Aorta (tissue), 5 donors: ENCODE data around the gene ARHGEF38. TPM values are rescaled to one million over a fixed set of nuclear protein-coding genes. Genes with fewer than 3 reads are reported as not detected.

Experiments used
- ATAC-seq: fragments of 200-7000 bp; cut with Tn5 transposase; one replicate; pipeline ENCODE4 v1.9.1; 2022; ENCODE audit warnings: moderate library complexity; ENCODE audit not compliant: low FRiP score
- DNase-seq, 2 donors: peaks; one replicate each; pipeline ENCODE4 v3.0.0-alpha.2; 2020
- H3K27ac ChIP-seq, 2 donors: one replicate each; pipeline ENCODE4 v1.5.1; 2013; ENCODE audit warnings: low read length in 2 of 2, mild to moderate bottlenecking in 2 of 2, moderate library complexity in 2 of 2, control low read depth in 1 of 2, inconsistent platforms in 1 of 2, low read depth in 1 of 2
- H3K27me3 ChIP-seq, 2 donors: one replicate each; pipeline ENCODE4 v1.6.1; 2013; ENCODE audit warnings: control low read depth in 1 of 2, low read length in 1 of 2, mild to moderate bottlenecking in 1 of 2, moderate library complexity in 1 of 2; ENCODE audit not compliant: insufficient read depth in 2 of 2, control insufficient read depth in 1 of 2
- H3K36me3 ChIP-seq, 2 donors: one replicate each; pipeline ENCODE4 v1.6.1; 2013; ENCODE audit warnings: control low read depth in 1 of 2, low read length in 1 of 2, mild to moderate bottlenecking in 1 of 2; ENCODE audit not compliant: insufficient read depth in 2 of 2, control insufficient read depth in 1 of 2
- H3K4me1 ChIP-seq, 2 donors: one replicate each; pipeline ENCODE4 v1.6.1; 2013; ENCODE audit warnings: low read length in 2 of 2, control low read depth in 1 of 2, mild to moderate bottlenecking in 1 of 2, moderate library complexity in 1 of 2; ENCODE audit not compliant: insufficient read depth in 2 of 2, control insufficient read depth in 1 of 2
- H3K4me3 ChIP-seq, 2 donors: one replicate each; pipeline ENCODE4 v1.5.1; 2013; ENCODE audit warnings: low read length in 2 of 2, control low read depth in 1 of 2, mild to moderate bottlenecking in 1 of 2
- H3K9me3 ChIP-seq: one replicate; pipeline ENCODE4 v1.6.1; 2013; ENCODE audit warnings: mild to moderate bottlenecking, low read length; ENCODE audit not compliant: control insufficient read depth
- WGBS, 2 donors: extraction: QIAGEN DNeasy Blood & Tissue Kit; methylation state at CpG; one replicate each; pipeline ENCODE4 v1.1.7; 2013; 5-methylcytosine and 5-hydroxymethylcytosine counted together
- intact Hi-C, 2 donors: fragments of 100-400 bp; cut with DNase I; formaldehyde crosslinking; loops; one replicate each; pipeline versions ENCODE4 v1.14.2 to v1.15.0; 2022
- polyA plus RNA-seq, 2 donors: library from polyadenylated mRNA; stranded (reverse); fragments of 200-250 nt; gene quantifications; one replicate each; pipeline ENCODE4 v1.2.3, GENCODE V29; 2013
- total RNA-seq, 2 donors: library from RNA; stranded (reverse); fragmentation: NEBNext Ultra II Directional; extraction: Animal tissue kit (Norgen Biotek cat#: 25700); gene quantifications; one replicate each; pipeline ENCODE4 v1.2.1, GENCODE V29; 2021
- donor health status: healthy with polysubstance abuse.
- donor health status: Bipolar disorder and iron deficiency.
- donor health status: DM: no; HTN: no; CAD: no.
- donor health status: DM: no; HTN: no; CAD: no.
- donor health status: DM: yes; HTN: yes; CAD: no.

The ARHGEF38 gene
- total and polyA plus RNA-seq, 4 donors = 0.75 TPM; not detected in 3

GRCh38 chr4:105526656-105527055 lies 25.8 kb upstream of the ARHGEF38 start:
- WGBS, 2 donors = 91 to 93% methylated on average over 15 of the region's 15 CpGs
- intact Hi-C loops = loop anchor here in 1 of 2 donors (10.0 kb wide), 1 partner anchor 138 kb away; no protein-coding TSS in a partner anchor

GRCh38 chr4:105527081-105527480 lies 25.3 kb upstream of the ARHGEF38 start:
- Histone ChIP-seq H3K4me1 (no peaks in the 10 kb centered on the region), H3K27me3 (no peaks in the 10 kb centered on the region), H3K4me3 (no peak overlapping the region), H3K36me3 (no peaks in the 10 kb centered on the region), H3K9me3 (no peaks in the 10 kb centered on the region), H3K27ac (no peak overlapping the region)
- ATAC-seq = no peak
- DNase-seq = no peak
- WGBS, 2 donors = 81 to 85% methylated on average over 8 of the region's 8 CpGs
- intact Hi-C loops = loop anchor here in 1 of 2 donors (10.0 kb wide), 1 partner anchor 138 kb away; no protein-coding TSS in a partner anchor

More at GRCh38 chr4:105526656-105527055, 25.8 kb upstream of the ARHGEF38 start:
- no peak overlapping the region for H3K4me3 ChIP-seq
- DNase-seq (peak in 1 of 2 donors; percentile 64), ATAC-seq (no peak)
- H3K9me3 ChIP-seq = no peaks in the 10 kb centered on the region
- H3K36me3 ChIP-seq = no peaks in the 10 kb centered on the region
- H3K27ac ChIP-seq = no peak overlapping the region
- H3K4me1 ChIP-seq = no peaks in the 10 kb centered on the region
- no peaks in the 10 kb centered on the region for H3K27me3 ChIP-seq

- intact Hi-C loops = no loop called here
- WGBS, 2 donors = 79 to 88% methylated on average over 1 of the region's 1 CpG
- H3K27me3 ChIP-seq = no peaks in the 10 kb centered on the region
- no peaks in the 10 kb centered on the region for H3K36me3 ChIP-seq
- H3K27ac ChIP-seq = no peak overlapping the region
- DNase-seq (no peak), ATAC-seq (no peak)
- H3K4me1 ChIP-seq = no peaks in the 10 kb centered on the region
- H3K4me3 ChIP-seq = no peak overlapping the region
- H3K9me3 ChIP-seq = no peaks in the 10 kb centered on the region
Measured at GRCh38 chr4:105536601-105537000, 15.8 kb upstream of the ARHGEF38 start.

GRCh38 chr4:105541420-105541819 lies 11.0 kb upstream of the ARHGEF38 start:
- H3K27me3 ChIP-seq = no peaks in the 10 kb centered on the region
- H3K4me1 ChIP-seq = no peaks in the 10 kb centered on the region
- ATAC-seq (no peak), DNase-seq (no peak)
- WGBS, 2 donors = 60 to 71% methylated on average over 4 of the region's 4 CpGs
- no peaks in the 10 kb centered on the region for H3K9me3 ChIP-seq
- intact Hi-C loops = no loop called here
- H3K4me3 ChIP-seq = no peak overlapping the region
- no peak overlapping the region for H3K27ac ChIP-seq
- H3K36me3 ChIP-seq = no peaks in the 10 kb centered on the region

GRCh38 chr4:105542039-105542438 lies 10.4 kb upstream of the ARHGEF38 start:
- no peak for ATAC-seq
- Histone ChIP-seq H3K4me1 (no peaks in the 10 kb centered on the region), H3K36me3 (no peaks in the 10 kb centered on the region), H3K27ac (no peak overlapping the region), H3K27me3 (no peaks in the 10 kb centered on the region), H3K4me3 (no peak overlapping the region), H3K9me3 (no peaks in the 10 kb centered on the region)
- intact Hi-C loops = no loop called here
- no peak for DNase-seq
- WGBS, 2 donors = 70 to 71% methylated on average over 3 of the region's 3 CpGs

GRCh38 chr4:105543346-105543745 lies 9.1 kb upstream of the ARHGEF38 start:
- no peak overlapping the region for H3K27ac ChIP-seq
- no peak overlapping the region for H3K4me3 ChIP-seq
- no peak for ATAC-seq
- no peaks in the 10 kb centered on the region for H3K4me1 ChIP-seq
- no peaks in the 10 kb centered on the region for H3K9me3 ChIP-seq
- no peaks in the 10 kb centered on the region for H3K27me3 ChIP-seq
- intact Hi-C loops = no loop called here
- no peaks in the 10 kb centered on the region for H3K36me3 ChIP-seq
- DNase-seq = no peak

GRCh38 chr4:105543881-105544280 lies 8.5 kb upstream of the ARHGEF38 start:
- no peak overlapping the region for H3K27ac ChIP-seq
- no peaks in the 10 kb centered on the region for H3K36me3 ChIP-seq
- no peaks in the 10 kb centered on the region for H3K4me1 ChIP-seq
- H3K4me3 ChIP-seq = no peak overlapping the region
- no peak for ATAC-seq
- no peaks in the 10 kb centered on the region for H3K9me3 ChIP-seq
- H3K27me3 ChIP-seq = no peaks in the 10 kb centered on the region
- intact Hi-C loops = no loop called here
- DNase-seq = no peak

- WGBS, 2 donors = 20 to 21% methylated on average over 1 of the region's 1 CpG
- no peaks in the 10 kb centered on the region for H3K27me3 ChIP-seq
- H3K4me1 ChIP-seq = no peaks in the 10 kb centered on the region
- H3K4me3 ChIP-seq = no peak overlapping the region
- H3K27ac ChIP-seq = no peak overlapping the region
- H3K9me3 ChIP-seq = no peaks in the 10 kb centered on the region
- intact Hi-C loops = no loop called here
- no peaks in the 10 kb centered on the region for H3K36me3 ChIP-seq
- ATAC-seq (no peak), DNase-seq (no peak)
Measured at GRCh38 chr4:105544520-105545286, 7.7 kb upstream of the ARHGEF38 start.

GRCh38 chr4:105546086-105546485 lies 6.3 kb upstream of the ARHGEF38 start:
- no peaks in the 10 kb centered on the region for H3K36me3 ChIP-seq
- no peaks in the 10 kb centered on the region for H3K27me3 ChIP-seq
- no peaks in the 10 kb centered on the region for H3K9me3 ChIP-seq
- intact Hi-C loops = no loop called here
- H3K4me1 ChIP-seq = no peaks in the 10 kb centered on the region
- no peak overlapping the region for H3K4me3 ChIP-seq
- no peak overlapping the region for H3K27ac ChIP-seq
- DNase-seq (no peak), ATAC-seq (no peak)
